SK-N-SH (cell line): Measurements from ENCODE around the gene ARMC8. TPM values are rescaled to one million over a fixed set of nuclear protein-coding genes. Genes with fewer than 3 reads are reported as not detected.

Experiments
- CTCF ChIA-PET: fragments of 300-600, 350-600 bp; formaldehyde crosslinking; extraction: SDS; loops from one replicate; lab custom pipeline; 2021; lab: Yijun Ruan, JAX
- POLR2A ChIA-PET: fragments of 350-600 bp; sonication (Branson Sonifier 250); formaldehyde crosslinking; extraction: SDS; loops from one replicate; lab custom pipeline; 2020; ENCODE audit warnings: antibody characterized with exemption, inconsistent platforms; lab: Yijun Ruan, JAX
- DNase-seq: peaks from one replicate; pipeline ENCODE4 v3.0.0; 2012
- H2AFZ ChIP-seq: fragments of 200-600 bp; sonication (generic); 2 replicates; pipeline ENCODE4 v1.8.1; 2016; ENCODE audit warnings: antibody characterized with exemption, mild to moderate bottlenecking, low read depth
- H3F3A ChIP-seq: fragments of 200-600 bp; sonication (generic); replicated peaks from 2 replicates; pipeline ENCODE3; 2016; ENCODE audit warnings: antibody characterized with exemption, mild to moderate bottlenecking; ENCODE audit not compliant: insufficient read depth
- H3K27ac ChIP-seq, 2 experiments: fragments of 200-500 bp in 1 of 2; fragments of 200-600 bp in 1 of 2; sonication (Bioruptor generic) in 1 of 2; sonication (generic), shearing (Covaris generic) in 1 of 2; 2 replicates each; pipeline versions ENCODE4 v1.5.1 to v1.6.1; 2014 to 2016; ENCODE audit warnings: low read depth in 2 of 2, inconsistent platforms in 1 of 2, low read length in 1 of 2, mild to moderate bottlenecking in 1 of 2, mixed read lengths in 1 of 2
- H3K27me3 ChIP-seq: fragments of 200-600 bp; sonication (generic), shearing (Covaris generic); 2 replicates; pipeline ENCODE4 v1.6.1; 2016; ENCODE audit warnings: mixed run types; ENCODE audit not compliant: insufficient read depth
- H3K36me3 ChIP-seq, 2 experiments: fragments of 200-500 bp in 1 of 2; fragments of 200-600 bp in 1 of 2; sonication (Bioruptor generic) in 1 of 2; sonication (generic) in 1 of 2; replicated peaks in 1 of 2; 2 replicates each; pipeline versions ENCODE3 to v1.5.1; 2014 to 2016; ENCODE audit warnings: low read length in 1 of 2, mild to moderate bottlenecking in 1 of 2; ENCODE audit not compliant: insufficient read depth in 2 of 2, control insufficient read depth in 1 of 2
- H3K4me1 ChIP-seq, 2 experiments: fragments of 200-500 bp in 1 of 2; fragments of 200-600 bp in 1 of 2; sonication (Bioruptor generic) in 1 of 2; sonication (generic), shearing (Covaris generic) in 1 of 2; 2 replicates each; pipeline versions ENCODE4 v1.5.1 to v1.6.1; 2014 to 2016; ENCODE audit warnings: low read depth in 1 of 2, low read length in 1 of 2, mixed run types in 1 of 2; ENCODE audit not compliant: insufficient read depth in 2 of 2, control insufficient read depth in 1 of 2
- H3K4me2 ChIP-seq: fragments of 200-600 bp; sonication (generic), shearing (Covaris generic); 2 replicates; pipeline ENCODE4 v1.6.1; 2017; ENCODE audit warnings: mixed run types
- H3K4me3 ChIP-seq, 2 experiments: fragments of 200-500 bp in 1 of 2; fragments of 200-600 bp in 1 of 2; sonication (Bioruptor generic) in 1 of 2; sonication (generic), shearing (Covaris generic) in 1 of 2; 2 replicates each; pipeline versions ENCODE4 v1.5.1 to v1.8.1; 2014 to 2016; ENCODE audit warnings: low read depth in 2 of 2, inconsistent platforms in 1 of 2, low read length in 1 of 2, mild to moderate bottlenecking in 1 of 2, mixed read lengths in 1 of 2, moderate library complexity in 1 of 2
- H3K79me2 ChIP-seq: fragments of 200-600 bp; sonication (generic); 2 replicates; pipeline ENCODE4 v1.8.1; 2017; ENCODE audit warnings: mild to moderate bottlenecking; ENCODE audit not compliant: insufficient read depth
- H3K9ac ChIP-seq: fragments of 200-600 bp; sonication (generic); 2 replicates; pipeline ENCODE4 v1.6.1; 2017; ENCODE audit warnings: mixed run types
- H3K9me2 ChIP-seq: fragments of 200-600 bp; sonication (generic); 2 replicates; pipeline ENCODE4 v1.6.1; 2017; ENCODE audit warnings: mixed run types
- H3K9me3 ChIP-seq: fragments of 200-600 bp; sonication (generic); 2 replicates; pipeline ENCODE4 v1.6.1; 2017; ENCODE audit warnings: mixed run types, mild to moderate bottlenecking, moderate library complexity
- H4K20me1 ChIP-seq: fragments of 200-600 bp; sonication (generic); 2 replicates; pipeline ENCODE4 v1.6.1; 2017; ENCODE audit warnings: mild to moderate bottlenecking, mixed run types; ENCODE audit not compliant: insufficient read depth
- CTCF ChIP-seq: fragments of 200-600 bp; sonication (generic); IDR thresholded peaks from 2 replicates; pipeline ENCODE4 v1.6.1; 2017; ENCODE audit warnings: antibody characterized with exemption, mild to moderate bottlenecking, moderate library complexity
- ELF1 ChIP-seq: IDR thresholded peaks from 2 replicates; pipeline ENCODE4 v1.4.0; 2012
- EZH2phosphoT487 ChIP-seq: fragments of 200-600 bp; sonication (generic); IDR thresholded peaks from 2 replicates; pipeline ENCODE4 v1.6.1; 2017; ENCODE audit warnings: low read depth, mixed run types, mild to moderate bottlenecking, antibody characterized with exemption, moderate library complexity, borderline replicate concordance
- FOSL2 ChIP-seq: IDR thresholded peaks from 2 replicates; pipeline ENCODE4 v1.4.0; 2012; ENCODE audit warnings: low read depth, mild to moderate bottlenecking, moderate library complexity, borderline replicate concordance
- FOXJ3 ChIP-seq: sonication (generic); formaldehyde crosslinking; IDR thresholded peaks from 2 replicates; pipeline ENCODE4 v1.5.1; 2020; ENCODE audit warnings: mild to moderate bottlenecking, missing genetic modification reagents
- GATA2 ChIP-seq: sonication (generic); formaldehyde crosslinking; IDR thresholded peaks from 2 replicates; pipeline ENCODE4 v1.5.0; 2020; ENCODE audit warnings: mild to moderate bottlenecking, missing genetic modification reagents
- IRF3 ChIP-seq: fragments of 150-350 bp; IDR thresholded peaks from 2 replicates; pipeline ENCODE4 v1.6.1; 2016; ENCODE audit warnings: mild to moderate bottlenecking, low read depth, low read length
- JUND ChIP-seq: IDR thresholded peaks from 2 replicates; pipeline ENCODE4 v1.4.0; 2012
- MEF2A ChIP-seq: IDR thresholded peaks from 2 replicates; pipeline ENCODE4 v1.4.0; 2012; ENCODE audit warnings: low read depth, borderline replicate concordance
- MXI1 ChIP-seq: IDR thresholded peaks from 2 replicates; pipeline ENCODE4 v1.6.1; 2012; ENCODE audit warnings: mild to moderate bottlenecking, low read depth, low read length, improper control_type of control experiment
- POLR2AphosphoS5 ChIP-seq: IDR thresholded peaks from 2 replicates; pipeline ENCODE4 v1.6.1; 2012; ENCODE audit warnings: low read depth, low read length
- RAD21 ChIP-seq: IDR thresholded peaks from 2 replicates; pipeline ENCODE4 v1.6.1; 2012; ENCODE audit warnings: mild to moderate bottlenecking, low read length
- RCOR1 ChIP-seq: fragments of 150-350 bp; IDR thresholded peaks from 2 replicates; pipeline ENCODE4 v1.6.1; 2017; ENCODE audit warnings: antibody characterized with exemption, low read length
- RFX5 ChIP-seq: IDR thresholded peaks from 2 replicates; pipeline ENCODE4 v1.6.1; 2012; ENCODE audit warnings: mild to moderate bottlenecking, improper control_type of control experiment, low read length
- RXRA ChIP-seq: IDR thresholded peaks from 2 replicates; pipeline ENCODE4 v1.4.0; 2012; ENCODE audit warnings: low read depth, mild to moderate bottlenecking, borderline replicate concordance
- SMC3 ChIP-seq: IDR thresholded peaks from 2 replicates; pipeline ENCODE4 v1.6.1; 2012; ENCODE audit warnings: low read depth, low read length, improper control_type of control experiment
- TAF1 ChIP-seq: IDR thresholded peaks from 2 replicates; pipeline ENCODE4 v1.6.1; 2012; ENCODE audit warnings: low read depth, mild to moderate bottlenecking, low read length, moderate library complexity, borderline replicate concordance
- TCF12 ChIP-seq: IDR thresholded peaks from 2 replicates; pipeline ENCODE4 v1.4.0; 2012
- WGBS: methylation state at CpG from one replicate; pipeline ENCODE4 v1.1.6; 2017; ENCODE audit warnings: low lambda C conversion rate; 5-methylcytosine and 5-hydroxymethylcytosine counted together
- polyA plus RNA-seq, 3 experiments: library from polyadenylated mRNA; depleted of rRNA; stranded (reverse); fragments of >200 nt; gene quantifications; 2 replicates each; pipeline ENCODE4 v1.2.3, GENCODE V29; 2012

ARMC8 gene
- polyA plus RNA-seq, 1 of the 3 experiments (the other 2 are of a cell fraction), result 35.5 TPM

DNA sequence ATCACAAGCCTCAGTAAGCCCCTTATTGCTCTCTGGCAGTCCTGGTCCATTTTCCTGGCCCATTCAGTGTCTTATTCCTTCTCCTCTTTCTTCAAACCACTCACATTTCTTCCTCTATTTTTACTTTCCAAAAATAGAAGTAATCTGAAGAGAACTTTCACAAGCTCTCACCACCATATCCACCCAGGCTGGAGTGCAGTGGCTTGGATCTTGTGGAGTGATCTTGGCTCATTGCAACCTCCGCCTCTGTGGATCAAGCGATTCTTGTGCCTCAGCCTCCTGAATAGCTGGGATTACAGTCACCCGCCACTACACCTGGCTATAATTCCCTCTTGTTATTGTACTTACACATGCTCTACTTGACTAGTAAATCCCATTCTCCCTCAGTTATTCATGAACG lies 16.8 kb downstream of the ARMC8 start:
- Histone ChIP-seq H3K79me2 (peaks cover 98% of the 10 kb centered on the region), H3K4me3 (no peak overlapping the region), H3K9me3 (no peaks in the 10 kb centered on the region), H3K9ac (no peak overlapping the region), H3K27ac (no peak overlapping the region), H3F3A (no peaks in the 10 kb centered on the region)
- ChIA-PET CTCF (interaction anchor here (1.4 kb wide), 1 partner anchor 9 kb away, joined by 3 read pairs; no protein-coding TSS in a partner anchor), POLR2A (no interaction called here)
- TF ChIP-seq SMC3, result no peak
- TF ChIP-seq, all 33 proteins: peak for 0
- 93% methylated on average over 4 of the region's 4 CpGs for WGBS
- Histone ChIP-seq H4K20me1 (peaks cover 80% of the 10 kb centered on the region), H3K36me3 (peaks cover 9 to 10% of the 10 kb centered on the region in 2 experiments), H2AFZ (no peak overlapping the region), H3K4me2 (no peak overlapping the region), H3K27me3 (no peaks in the 10 kb centered on the region), H3K9me2 (no peaks in the 10 kb centered on the region), H3K4me1 (no peaks in the 10 kb centered on the region)
- DNase-seq, result no peak

- H3K4me3 ChIP-seq, result no peak overlapping the region
- POLR2A ChIA-PET, result no interaction called here
- peaks cover 78% of the 10 kb centered on the region for H4K20me1 ChIP-seq
- no peak overlapping the region for H3K9ac ChIP-seq
- H2AFZ ChIP-seq, result no peak overlapping the region
- H3F3A ChIP-seq, result no peaks in the 10 kb centered on the region
- H3K4me2 ChIP-seq, result no peak overlapping the region
- no peak overlapping the region for H3K27ac ChIP-seq
- no peaks in the 10 kb centered on the region for H3K9me3 ChIP-seq
- DNase-seq, result no peak
- CTCF ChIA-PET, result no interaction called here
- TF ChIP-seq MXI1 (no peak), POLR2AphosphoS5 (no peak), MEF2A (no peak), CTCF (no peak)
- H3K79me2 ChIP-seq, result peaks cover 98% of the 10 kb centered on the region
- H3K4me1 ChIP-seq, result no peaks in the 10 kb centered on the region
- no peaks in the 10 kb centered on the region for H3K9me2 ChIP-seq
- WGBS, result 94% methylated on average over 5 of the region's 5 CpGs
- no peaks in the 10 kb centered on the region for H3K27me3 ChIP-seq
- peaks cover 5 to 16% of the 10 kb centered on the region in 2 experiments for H3K36me3 ChIP-seq
Measured at GRCh38 chr3:138205527-138205926, 18.4 kb downstream of the ARMC8 start.

DNA sequence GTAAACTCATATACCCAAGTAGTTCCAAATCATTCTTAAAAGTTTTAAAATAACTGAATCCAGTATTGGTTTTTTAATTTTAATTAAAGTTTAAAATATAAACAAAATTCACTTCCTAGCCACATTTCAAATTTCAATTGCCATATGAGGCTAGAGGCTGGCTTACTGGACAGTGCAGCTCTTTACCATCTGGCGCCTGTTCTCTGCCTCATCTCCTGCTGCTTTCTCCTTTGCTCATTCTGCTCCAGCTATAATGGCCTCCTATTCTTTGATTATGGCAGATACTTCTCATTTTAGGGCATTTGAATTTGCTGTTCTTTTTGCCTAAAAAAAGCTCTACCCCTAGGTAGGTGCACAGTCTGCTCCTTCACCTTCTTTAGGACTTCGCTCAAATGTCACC lies 19.1 kb downstream of the ARMC8 start:
- H3K4me1 ChIP-seq, result no peaks in the 10 kb centered on the region
- no peak overlapping the region for H3K27ac ChIP-seq
- no peak overlapping the region for H2AFZ ChIP-seq
- peaks cover 98% of the 10 kb centered on the region for H3K79me2 ChIP-seq
- no peaks in the 10 kb centered on the region for H3K9me3 ChIP-seq
- DNase-seq, result no peak
- ChIA-PET POLR2A (no interaction called here), CTCF (no interaction called here)
- no peaks in the 10 kb centered on the region for H3K9me2 ChIP-seq
- no peaks in the 10 kb centered on the region for H3F3A ChIP-seq
- H3K4me3 ChIP-seq, result no peak overlapping the region
- H3K36me3 ChIP-seq, result peaks cover 5 to 16% of the 10 kb centered on the region in 2 experiments
- peaks cover 76% of the 10 kb centered on the region for H4K20me1 ChIP-seq
- no peaks in the 10 kb centered on the region for H3K27me3 ChIP-seq
- TF ChIP-seq IRF3, result no peak
- no peak for TF ChIP-seq SMC3
- TF ChIP-seq TAF1, result no peak
- no peak for TF ChIP-seq JUND
- no peak for TF ChIP-seq MXI1
- TF ChIP-seq EZH2phosphoT487, result no peak
- no peak for TF ChIP-seq TCF12
- TF ChIP-seq ELF1, result no peak
- no peak for TF ChIP-seq FOSL2
- TF ChIP-seq RFX5, result no peak
- TF ChIP-seq FOXJ3 (CRISPR knock-in tag), result no peak
- TF ChIP-seq RXRA, result no peak
- TF ChIP-seq CTCF, result no peak
- no peak for TF ChIP-seq RAD21
- no peak for TF ChIP-seq GATA2 (CRISPR knock-in tag)
- no peak for TF ChIP-seq RCOR1
- WGBS, result 96% methylated on average over 2 of the region's 2 CpGs
- H3K4me2 ChIP-seq, result no peak overlapping the region
- no peak overlapping the region for H3K9ac ChIP-seq
